Heart left ventricle (tissue), 13 donors: ENCODE measurements around the gene ELK3.

ENCODE experiments used
- POLR2A ChIP-seq, 2 donors: fragments of 450-650 bp; IDR thresholded peaks; one replicate each; pipeline ENCODE4 v1.6.1; 2017; ENCODE audit warnings: antibody characterized with exemption in 2 of 2, mild to moderate bottlenecking in 2 of 2, moderate library complexity in 2 of 2
- TF ChIP-seq, protein P1 (sequence below), 12 donors: fragments of 200-600 bp; sonication (generic) in 4 of 12; IDR thresholded peaks; one replicate each; pipeline versions ENCODE4 v1.5.0 to v1.8.0; 2018 to 2022; ENCODE audit warnings: antibody characterized with exemption in 12 of 12, mild to moderate bottlenecking in 5 of 12
- donor health status: ischemic (EF 13 %, LVEDD 7.1; RV severe dilation, severe dysfunction).
- donor health status: DM: no; HTN: yes; CAD: no.
- donor health status: DM: no; HTN: no; CAD: no.
- donor health status: ischemic (EF 25% LVEDD 6.9; RV normal size, moderate dysfunction).
- donor health status: ischemic (EF 25% LVEDD 5.7; RV mildly dilated, moderate dysfunction).
- donor health status: ischemic (EF 35%, LVEDD 5.7; RV mildly dilated, moderate dysfunction).
- donor health status: nonischemic (EF 11% LVEDD 7.7; RV severe dilation, severe dysfunction).
- donor health status: DM: yes; HTN: yes; CAD: no.
- donor health status: PGD.
- donor health status: ischemic (EF 29% LVEDD 5.4; RV normal size, mild dysfunction).
- donor health status: nonischemic (EF 23%, LVEDD 6.1; RV moderate dilation, normal function).

GRCh38 chr12:96225044-96225855 lies 31.1 kb downstream of the ELK3 start:
- no peak for TF ChIP-seq POLR2A (IDR thresholded peaks at IDR 0.05)
- TF ChIP-seq, protein P1, sequence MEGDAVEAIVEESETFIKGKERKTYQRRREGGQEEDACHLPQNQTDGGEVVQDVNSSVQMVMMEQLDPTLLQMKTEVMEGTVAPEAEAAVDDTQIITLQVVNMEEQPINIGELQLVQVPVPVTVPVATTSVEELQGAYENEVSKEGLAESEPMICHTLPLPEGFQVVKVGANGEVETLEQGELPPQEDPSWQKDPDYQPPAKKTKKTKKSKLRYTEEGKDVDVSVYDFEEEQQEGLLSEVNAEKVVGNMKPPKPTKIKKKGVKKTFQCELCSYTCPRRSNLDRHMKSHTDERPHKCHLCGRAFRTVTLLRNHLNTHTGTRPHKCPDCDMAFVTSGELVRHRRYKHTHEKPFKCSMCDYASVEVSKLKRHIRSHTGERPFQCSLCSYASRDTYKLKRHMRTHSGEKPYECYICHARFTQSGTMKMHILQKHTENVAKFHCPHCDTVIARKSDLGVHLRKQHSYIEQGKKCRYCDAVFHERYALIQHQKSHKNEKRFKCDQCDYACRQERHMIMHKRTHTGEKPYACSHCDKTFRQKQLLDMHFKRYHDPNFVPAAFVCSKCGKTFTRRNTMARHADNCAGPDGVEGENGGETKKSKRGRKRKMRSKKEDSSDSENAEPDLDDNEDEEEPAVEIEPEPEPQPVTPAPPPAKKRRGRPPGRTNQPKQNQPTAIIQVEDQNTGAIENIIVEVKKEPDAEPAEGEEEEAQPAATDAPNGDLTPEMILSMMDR (IDR thresholded peaks at IDR 0.05): no peak
